Endometrial microvascular endothelial cells (primary cell): ENCODE results near the gene KIRREL3. TPM values are rescaled to one million over a fixed set of nuclear protein-coding genes. Genes with fewer than 3 reads are reported as not detected.

Source experiments
- in situ Hi-C: cut with HindIII; loops from 2 replicates; pipeline ENCODE4 v1.10.0; 2017; ENCODE audit warnings: low sequenced_read_pairs, low pct_unique_long_range_greater_than_20kb; ENCODE audit errors: inconsistent ontology term
- total RNA-seq: library from RNA; depleted of rRNA; stranded (reverse); fragments of >200 nt; gene quantifications from one replicate; pipeline ENCODE4 v1.2.3, GENCODE V29; 2015; ENCODE audit errors: inconsistent ontology term

The KIRREL3 gene
- total RNA-seq, 1 donor from 2014 or later = 0.56 TPM

DNA sequence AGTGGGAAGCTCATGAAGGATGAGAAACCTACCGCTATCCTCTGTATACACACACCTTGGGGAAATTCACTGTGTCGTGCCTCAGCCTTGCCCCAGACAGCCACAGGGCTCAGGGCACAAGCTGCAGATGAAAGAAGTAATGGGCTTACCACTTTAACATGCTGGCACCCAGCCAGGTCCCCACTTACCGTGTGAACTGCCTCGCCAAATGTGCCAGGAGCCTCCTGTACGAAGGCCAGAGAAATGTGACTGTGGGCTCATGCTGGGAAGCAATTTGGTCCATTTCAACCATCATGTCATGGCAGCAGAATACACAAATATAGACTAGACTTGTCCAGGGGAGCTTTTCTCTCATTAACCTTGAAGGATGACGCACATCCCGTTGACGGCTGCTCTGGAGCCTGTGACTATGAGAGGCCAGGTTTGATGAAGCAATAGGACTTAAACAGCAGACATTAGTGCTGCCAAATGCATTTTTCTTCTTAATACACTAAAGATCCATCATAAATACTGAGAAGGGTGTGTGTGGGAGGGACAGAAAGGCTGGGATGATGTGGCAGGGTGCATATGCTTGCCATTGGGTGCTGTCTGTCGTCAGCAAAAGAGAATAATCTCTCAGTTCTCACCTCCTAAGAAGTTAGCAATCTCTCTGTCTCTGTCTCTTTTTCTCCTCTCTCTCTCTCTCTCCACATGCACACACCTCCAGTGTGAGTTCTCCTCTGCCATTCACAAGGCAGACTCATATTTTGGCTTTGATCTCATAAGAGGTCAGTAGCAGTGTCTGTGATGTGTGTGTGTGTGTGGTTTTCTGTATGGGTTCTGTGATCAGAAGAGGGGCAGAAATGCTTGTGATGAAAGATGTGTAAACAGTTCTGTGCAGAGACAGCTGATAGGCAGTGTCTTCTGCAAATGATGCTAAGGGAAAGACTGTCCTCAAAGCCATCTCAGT lies 142.4 kb downstream of the KIRREL3 start:
- in situ Hi-C loops = no loop called here

DNA sequence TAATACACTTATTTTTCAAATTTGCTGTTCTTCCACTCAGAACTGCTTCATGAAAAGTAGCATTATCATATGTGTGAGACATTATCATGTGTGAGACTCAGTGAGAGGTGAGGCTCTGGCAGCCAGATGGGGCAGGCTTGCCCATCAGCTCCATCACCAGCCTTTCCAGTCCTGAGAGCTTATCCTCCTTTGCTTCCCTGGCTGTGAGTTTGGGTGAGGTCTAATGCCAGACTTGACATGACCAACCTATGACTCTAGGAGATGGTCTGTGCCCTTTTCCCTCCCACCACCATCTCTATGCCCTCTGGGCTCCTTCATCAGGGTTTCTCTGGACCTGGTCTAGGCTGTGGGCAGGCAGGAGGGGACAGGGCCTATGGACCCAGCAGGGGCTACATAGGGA lies 145.0 kb downstream of the KIRREL3 start:
- in situ Hi-C loops = no loop called here

DNA sequence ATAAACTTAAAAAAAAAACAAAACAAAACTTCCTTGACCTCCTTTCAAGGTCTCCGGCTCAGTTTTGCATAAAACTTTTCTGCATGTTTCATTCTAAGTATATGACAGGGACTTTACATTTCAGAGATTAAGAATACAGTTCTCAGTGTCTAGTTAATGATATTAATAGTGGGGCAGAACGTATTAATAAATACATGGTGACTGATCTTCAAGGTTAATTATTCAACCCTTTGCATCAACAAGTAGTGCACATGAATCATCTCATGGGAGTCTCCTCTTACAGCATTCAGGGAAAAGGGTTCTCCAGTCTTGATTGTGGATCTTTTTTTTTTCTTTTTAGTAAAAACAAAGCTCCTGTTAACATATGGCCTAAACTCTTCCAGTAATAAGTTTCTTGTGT lies 146.8 kb downstream of the KIRREL3 start:
- in situ Hi-C loops = no loop called here

DNA sequence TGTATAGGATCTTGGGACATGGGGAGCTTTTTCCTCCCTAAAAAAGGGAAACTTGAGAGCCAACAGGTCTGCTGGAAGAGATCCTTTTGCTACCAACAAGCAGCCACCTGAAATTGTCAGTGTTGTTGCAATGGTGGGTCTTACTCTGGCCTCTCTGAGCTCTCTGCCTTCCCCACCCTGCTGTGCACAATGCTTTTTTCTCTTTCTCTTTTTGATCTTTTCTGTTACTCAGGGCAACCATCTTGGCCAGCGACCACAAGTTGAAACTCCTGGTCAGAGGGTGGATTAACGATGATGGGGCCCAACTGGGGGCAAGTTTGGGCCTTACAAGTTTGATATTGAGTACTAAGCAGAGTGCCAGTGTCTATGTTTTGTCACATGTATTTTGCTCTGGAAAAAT lies 155.8 kb downstream of the KIRREL3 start:
- in situ Hi-C loops = no loop called here

DNA sequence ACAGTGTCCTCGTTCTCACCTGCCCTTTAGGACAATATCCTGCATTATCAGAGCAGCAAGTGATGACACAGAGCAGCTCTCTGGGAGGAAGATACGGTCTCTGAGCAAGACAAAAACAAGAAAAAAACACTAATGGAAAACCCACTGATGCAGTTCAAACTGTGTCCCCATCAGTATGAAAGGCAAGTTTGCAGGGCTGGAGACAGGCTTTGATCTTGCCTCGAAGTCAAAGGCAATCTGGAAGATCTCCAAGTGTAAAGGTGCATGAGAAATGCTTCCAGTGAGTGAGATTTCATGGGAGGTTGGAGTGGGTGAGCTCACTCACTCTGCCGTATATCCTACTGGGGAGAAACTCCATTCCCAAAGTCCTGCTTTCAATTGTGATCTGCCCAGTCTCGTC lies 157.5 kb downstream of the KIRREL3 start:
- in situ Hi-C loops = no loop called here

DNA sequence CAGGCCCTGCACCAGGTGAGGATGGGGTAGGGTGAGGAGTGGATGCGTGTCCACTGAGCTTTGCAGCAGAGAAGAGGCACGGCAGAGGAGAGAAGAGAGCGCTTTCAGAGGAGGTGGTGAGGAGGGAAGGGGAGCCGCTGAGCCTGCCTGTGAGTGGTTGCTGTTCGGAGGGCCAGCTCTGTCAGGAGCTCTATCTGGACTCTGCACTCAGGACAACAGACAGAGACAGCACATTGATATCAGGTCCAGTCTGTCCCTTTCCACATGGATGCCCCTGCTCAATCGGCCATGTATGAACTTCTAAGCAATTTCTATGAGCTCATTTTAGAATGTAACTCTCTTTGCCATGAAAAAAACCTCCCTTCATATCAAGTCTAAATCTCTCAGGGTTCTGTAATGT lies 158.6 kb downstream of the KIRREL3 start:
- in situ Hi-C loops = no loop called here

DNA sequence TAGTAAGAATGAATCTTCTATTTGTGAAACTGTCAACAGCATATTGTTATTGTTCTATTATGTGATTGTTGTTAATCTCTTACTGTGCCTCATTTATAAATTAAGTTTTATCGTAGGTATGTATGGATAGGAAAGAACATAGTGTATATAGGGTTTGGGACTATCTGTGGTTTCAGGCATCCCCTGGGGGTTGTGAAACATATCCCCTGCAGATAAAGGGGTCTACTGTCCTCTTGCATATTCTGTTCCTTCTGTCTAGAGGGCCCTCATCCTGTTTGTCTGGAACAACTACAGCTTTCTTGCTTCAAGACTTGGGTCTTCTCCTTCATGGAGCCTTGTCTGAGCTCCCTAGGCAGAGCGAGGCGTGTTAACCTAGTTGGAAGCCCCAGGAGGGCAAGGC lies 159.6 kb downstream of the KIRREL3 start:
- in situ Hi-C loops = no loop called here

DNA sequence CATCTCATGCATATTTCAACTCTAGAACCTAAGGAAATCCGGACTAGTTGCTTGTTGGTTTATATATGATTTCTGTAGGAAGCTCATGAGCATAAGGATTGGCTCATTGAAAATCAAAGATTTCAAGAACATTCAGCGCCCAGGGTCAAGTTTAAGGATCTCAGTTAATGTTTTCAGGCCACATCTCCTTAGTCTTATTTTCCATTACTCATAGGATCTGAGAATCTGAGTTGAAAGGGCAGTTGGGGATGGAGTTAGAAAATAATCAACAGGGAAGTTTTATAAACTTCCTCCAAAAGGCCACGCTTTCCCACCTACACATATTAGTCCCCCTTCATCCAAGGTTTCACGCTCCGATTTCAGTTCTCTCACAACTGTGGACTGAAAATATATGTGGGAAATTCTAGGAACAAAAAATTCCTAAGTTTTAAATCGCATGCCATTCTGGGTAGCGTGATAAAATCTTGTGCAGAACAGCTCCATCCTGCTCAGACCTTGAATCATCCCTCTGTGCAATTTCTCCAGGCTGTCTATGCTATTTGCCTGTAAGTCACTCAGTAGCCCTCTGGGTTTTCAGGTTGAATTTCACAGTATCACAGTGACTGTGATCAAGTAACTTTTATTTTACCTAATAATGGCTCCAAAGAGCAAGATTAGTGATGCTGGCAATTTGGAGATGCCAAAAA lies 160.2 kb downstream of the KIRREL3 start:
- in situ Hi-C loops = no loop called here

DNA sequence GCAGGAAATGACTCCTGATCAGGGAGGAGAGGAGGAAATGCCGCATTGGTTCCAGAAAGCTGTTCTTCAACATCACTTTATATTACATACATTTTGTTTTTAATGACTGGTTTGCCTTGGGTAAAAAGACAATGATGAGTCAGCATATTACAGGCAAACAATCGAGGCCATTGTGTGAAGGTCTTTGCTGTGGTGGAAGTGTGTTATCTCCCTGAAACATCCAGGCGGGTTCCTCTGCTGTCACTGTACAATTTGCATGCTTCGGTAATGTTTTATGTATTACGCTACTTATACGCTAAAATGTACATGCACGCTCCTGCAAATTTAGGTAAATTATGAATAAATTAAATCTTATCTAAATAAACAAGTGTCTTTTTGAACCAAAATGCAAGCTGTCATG lies 161.1 kb downstream of the KIRREL3 start:
- in situ Hi-C loops = no loop called here

DNA sequence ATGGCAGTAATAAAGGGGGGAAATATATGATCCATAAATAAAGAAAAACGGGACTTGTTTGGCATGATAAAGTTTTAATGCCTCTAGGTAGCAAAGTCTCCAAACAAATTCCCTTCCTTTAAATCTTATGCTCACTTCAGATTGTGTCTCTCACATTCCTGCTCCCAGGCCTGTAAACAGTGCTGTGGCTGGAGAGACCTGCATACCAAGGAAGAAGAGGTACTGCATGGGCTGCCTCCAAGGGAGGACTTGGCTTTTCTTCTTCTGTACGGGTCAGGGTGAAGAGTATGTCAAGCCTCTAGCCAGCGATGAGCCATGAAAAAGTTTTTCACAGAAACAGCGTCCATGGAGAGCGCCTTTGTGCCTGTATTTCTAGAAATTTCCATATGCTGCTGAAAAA lies 161.8 kb downstream of the KIRREL3 start:
- in situ Hi-C loops = no loop called here

DNA sequence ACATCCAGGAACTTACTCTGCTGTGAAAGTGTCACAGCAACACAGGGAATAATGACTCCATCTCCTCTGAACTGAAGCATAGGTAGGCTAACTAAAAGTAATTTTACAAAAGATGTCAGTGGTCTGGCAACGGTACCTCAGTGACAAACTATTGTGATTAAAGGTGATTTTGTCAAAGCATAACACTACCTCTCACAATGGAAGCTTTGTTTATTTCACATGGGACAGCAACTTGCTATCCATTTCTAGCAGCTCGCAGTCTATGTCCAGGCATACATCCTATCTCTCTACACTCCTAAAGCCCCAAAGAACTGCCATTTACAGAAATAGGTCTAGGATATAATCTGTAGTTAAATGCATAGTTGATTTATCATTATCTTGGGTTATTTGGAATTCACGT lies 163.0 kb downstream of the KIRREL3 start:
- in situ Hi-C loops = no loop called here

DNA sequence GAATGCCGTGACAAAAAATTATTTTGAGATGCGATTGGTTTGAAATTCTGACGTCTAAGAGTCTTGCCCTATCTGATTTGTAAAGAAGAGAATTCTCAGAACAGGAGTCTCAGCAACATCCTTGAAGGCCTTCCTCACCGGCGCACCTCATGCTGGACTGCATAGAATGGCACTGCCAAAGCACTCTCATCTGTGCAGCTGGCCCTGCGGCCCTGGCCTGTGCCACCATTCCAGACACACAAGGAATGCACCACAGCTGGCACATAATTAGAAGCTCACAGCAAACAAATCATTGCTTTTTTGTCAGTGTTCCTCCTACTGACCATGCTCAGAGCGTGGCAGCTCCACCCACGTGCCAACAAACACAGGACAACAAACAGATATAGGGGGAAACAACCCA lies 166.0 kb downstream of the KIRREL3 start:
- in situ Hi-C loops = no loop called here

DNA sequence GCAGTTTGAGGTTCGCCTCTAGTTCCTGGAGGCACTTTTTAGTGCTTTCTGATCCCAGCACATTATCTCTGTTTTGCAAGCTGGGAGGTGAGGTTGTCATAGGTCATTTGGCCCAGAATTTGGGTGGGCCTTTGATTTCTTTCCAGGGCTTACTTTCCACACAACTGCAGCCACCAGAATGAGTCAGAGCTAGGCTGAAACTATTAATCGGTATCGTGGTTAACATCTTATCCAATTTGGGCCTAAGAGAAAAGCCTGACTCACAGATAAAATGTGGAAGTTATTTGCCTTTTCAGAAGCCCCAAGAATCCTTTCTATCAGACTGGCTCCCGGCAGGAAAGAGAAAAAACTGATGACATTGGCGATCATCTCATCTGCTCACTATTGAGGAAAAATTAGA lies 166.4 kb downstream of the KIRREL3 start:
- in situ Hi-C loops = no loop called here

DNA sequence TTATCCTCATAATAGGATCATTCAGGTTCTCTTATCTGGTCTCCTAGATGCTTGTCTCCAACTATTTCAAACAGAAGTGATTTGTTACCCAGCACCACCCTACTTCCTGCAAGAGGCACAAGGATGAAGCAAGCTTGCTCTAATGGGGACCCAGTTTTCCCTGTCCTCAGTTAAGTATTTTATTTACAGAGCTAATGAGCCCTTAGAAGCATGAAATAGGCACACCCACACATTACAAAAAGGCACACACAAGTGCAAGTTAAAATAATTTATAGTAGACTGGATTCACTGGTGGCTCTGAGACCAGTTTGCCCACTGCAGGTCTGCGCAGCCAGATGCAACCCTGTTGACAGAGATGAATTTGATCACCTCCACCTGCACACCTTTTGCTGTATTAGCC lies 167.5 kb downstream of the KIRREL3 start:
- in situ Hi-C loops = no loop called here

DNA sequence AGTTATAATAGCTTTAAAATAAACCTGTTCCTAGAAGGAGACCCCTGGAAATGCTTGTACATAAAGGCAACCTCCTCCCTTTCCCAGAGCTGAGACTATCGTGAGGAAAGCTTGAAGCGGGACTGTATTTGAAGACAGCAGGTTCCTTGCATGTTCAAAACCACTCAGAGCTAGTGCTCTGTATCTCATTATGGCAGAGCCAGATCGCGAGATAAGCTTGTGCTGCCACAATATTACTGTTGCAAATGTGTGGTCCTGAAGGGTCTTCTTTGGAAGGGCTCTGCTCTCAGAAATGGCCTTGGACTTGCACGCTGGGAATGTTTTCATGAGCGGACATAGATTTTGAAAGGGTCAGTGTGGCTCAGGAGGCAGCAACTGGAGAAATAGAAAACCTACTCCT lies 168.2 kb downstream of the KIRREL3 start:
- in situ Hi-C loops = no loop called here

DNA sequence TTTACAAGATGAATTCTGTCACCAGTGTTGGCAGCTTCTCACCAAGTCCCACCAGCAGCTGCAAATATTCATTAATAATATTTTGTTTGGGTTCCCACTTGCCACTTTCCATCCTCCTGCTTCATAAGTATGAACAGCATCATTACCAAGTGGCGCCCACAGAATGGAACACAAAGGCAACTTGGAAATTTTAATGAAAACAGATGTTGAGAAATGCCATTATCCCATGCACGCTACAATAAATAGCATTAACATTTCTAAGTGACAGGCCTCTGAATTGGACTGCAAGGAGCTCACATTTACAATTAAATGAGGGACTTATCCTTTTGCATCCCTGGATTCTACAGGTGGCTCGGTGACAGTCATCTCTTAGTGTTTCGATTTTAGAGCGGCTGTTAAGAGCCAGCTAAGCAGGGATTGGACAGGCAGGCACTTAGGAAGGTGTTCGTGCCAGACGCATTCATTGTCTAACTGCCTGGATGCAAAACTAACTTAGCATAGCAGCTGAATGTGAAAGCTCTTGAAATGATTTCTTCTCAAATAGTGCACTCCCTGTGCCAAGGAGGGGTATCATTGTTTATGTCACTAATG lies 170.3 kb downstream of the KIRREL3 start:
- in situ Hi-C loops = no loop called here

DNA sequence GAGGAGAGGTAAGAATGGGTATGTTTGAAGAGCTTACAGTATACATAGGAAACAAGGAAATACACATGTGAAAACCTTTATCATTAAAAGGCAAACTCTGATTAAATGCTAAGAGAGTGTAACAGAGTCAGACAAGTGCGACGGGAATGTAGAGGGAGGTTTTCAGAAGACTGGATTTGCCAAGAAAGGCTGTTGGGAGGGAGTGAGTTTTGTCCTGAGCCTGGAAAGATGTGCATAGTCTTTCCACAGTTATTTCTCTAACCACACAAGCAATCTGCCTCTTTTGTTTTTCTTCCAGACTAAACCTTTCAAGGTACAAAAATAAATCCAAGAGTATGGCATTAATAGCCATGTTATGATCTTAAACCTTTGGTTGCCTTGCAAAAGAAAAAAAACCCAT lies 170.9 kb downstream of the KIRREL3 start:
- in situ Hi-C loops = no loop called here

DNA sequence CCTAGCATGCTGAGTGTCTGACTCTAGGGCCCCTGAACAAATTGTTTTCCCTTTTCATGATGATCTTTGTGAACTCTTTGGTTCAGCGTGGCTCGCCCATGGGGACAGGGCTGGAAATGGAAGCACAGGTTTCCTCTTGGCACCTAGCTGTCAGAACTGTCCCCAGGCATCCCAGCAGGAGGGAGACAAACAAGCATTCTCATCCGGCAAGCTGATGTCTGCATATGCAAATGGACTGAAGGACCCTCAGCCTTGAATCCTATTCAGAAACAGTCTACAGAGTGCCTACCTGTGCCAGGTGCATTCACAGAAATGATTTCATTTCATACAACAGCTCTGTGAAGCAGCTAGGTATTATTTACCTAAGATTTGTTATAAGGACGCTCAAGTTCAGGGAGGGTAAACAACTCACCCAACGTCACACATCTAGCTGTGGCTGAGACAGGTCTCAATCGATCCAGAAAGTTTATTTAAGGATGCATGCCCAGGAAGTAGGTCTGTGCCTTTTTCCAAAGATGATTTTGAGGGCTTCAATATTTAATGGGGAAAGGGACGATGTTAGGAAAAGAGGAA lies 176.4 kb downstream of the KIRREL3 start:
- in situ Hi-C loops = no loop called here

DNA sequence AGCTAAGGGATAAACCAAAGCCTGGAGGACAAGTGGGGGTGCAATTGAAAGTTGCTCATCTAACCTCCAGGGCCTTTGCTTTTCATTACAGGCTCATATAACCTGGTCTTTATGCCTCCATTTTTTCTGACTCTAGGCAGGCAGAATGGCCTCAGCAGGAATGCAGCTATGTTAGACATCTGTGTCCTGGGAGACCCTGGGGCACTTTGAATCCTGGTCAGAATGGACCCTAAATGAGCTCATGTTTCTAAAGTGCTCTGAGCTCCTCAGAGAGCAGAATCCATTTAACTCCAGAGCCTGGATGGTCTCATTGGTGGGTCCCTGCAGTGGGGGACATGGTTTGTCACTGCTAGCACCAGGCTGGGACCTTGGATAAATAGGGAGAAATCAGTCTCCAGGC lies 177.3 kb downstream of the KIRREL3 start:
- in situ Hi-C loops = no loop called here

DNA sequence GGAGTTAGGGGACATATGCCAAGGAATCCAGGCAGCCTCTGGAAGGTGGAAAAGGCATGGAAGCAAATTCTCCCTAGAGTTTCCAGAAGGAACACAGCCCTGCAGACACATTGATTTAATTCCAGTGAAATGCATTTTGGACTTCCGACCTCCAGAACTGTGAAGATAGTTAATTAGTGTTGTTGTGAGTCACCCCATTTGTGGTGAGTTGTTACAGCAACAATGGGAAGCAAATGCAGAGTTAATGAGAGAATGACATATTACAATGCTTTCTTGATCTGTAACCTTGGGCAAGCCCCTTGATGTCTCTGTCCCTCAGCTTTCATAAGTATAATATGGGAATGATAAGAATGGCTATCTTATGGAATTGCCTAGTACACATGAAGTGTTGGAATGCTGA lies 178.7 kb downstream of the KIRREL3 start:
- in situ Hi-C loops = no loop called here
